ENCODE data around the gene USP32. TPM values are rescaled to one million over a fixed set of nuclear protein-coding genes. Genes with fewer than 3 reads are reported as not detected.

Gene USP32
- total and polyA plus RNA-seq, 2 of the 8 experiments (the other 6 are each of a cell fraction or from before 2014, with no cell fraction given): 29.6 to 112 TPM

DNA sequence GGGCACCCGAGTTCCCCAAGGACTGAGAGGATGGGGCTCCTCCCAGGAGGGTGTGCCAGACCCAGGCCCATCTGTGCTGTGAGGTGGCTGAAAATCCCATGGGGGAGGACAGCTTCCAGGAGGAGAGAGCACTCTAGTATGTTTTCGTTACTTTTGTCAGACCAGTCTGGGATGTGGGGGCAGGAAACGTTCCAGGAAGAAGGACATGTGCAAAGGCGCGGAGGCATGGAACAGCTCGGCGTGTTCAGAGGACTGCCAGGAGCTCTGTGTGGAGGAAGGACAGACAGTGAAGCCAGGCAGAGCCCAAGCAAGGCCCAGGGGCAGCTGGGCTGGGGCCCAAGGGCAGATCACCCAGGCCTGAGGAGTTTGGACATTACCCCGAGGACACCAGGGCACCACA is 235.2 kb downstream of the USP32 start:
- Histone ChIP-seq H3K79me2 (ENCODE audit: control insufficient read depth in 1 of 2, insufficient read depth in 2 of 2, low read length in 2 of 2) (no peaks in the 10 kb centered on the region), H2BK12ac (ENCODE audit: low read depth, low read length) (peak overlapping the region; percentile 95; the same call in 1 of the 2 replicates), H3K18ac (ENCODE audit: extremely low read depth, low read length) (peak overlapping the region; percentile 73; the same call in 1 of the 2 replicates), H3K27ac (ENCODE audit: low read depth, low read length) (no peak overlapping the region), H2BK20ac (ENCODE audit: low read length) (no peak overlapping the region), H3K79me1 (ENCODE audit: low read depth, low read length) (no peaks in the 10 kb centered on the region), H4K8ac (ENCODE audit: extremely low read depth, insufficient read depth, low read length) (no peak overlapping the region), H3K9ac (replicated peaks in 1 of 4; ENCODE audit: extremely low read depth in 1 of 4, low read depth in 3 of 4, low read length in 3 of 4) (no peak overlapping the region), H3K9me3 (ENCODE audit: insufficient read depth in 2 of 2, low read depth in 1 of 2, low read length in 1 of 2) (no peaks in the 10 kb centered on the region), H3K36me3 (ENCODE audit: control insufficient read depth in 2 of 4, insufficient read depth in 4 of 4, low read length in 3 of 4) (no peaks in the 10 kb centered on the region), H4K5ac (ENCODE audit: insufficient read length, low read depth, low read length) (no peak overlapping the region), H2BK15ac (ENCODE audit: low read length) (no peak overlapping the region), H2BK5ac (ENCODE audit: low read depth, low read length) (0 out of 2 replicates have a peak overlapping the region, but pooled peaks have one; percentile 48), H3K23me2 (ENCODE audit: low read depth, low read length) (peaks cover 8% of the 10 kb centered on the region; the same call in 1 of the 2 replicates), H2AK5ac (ENCODE audit: low read depth, low read length) (0 out of 2 replicates have a peak overlapping the region, but pooled peaks have one; percentile 28), H3K4me3 (ENCODE audit: extremely low read depth in 1 of 4, insufficient read depth in 2 of 4, low read depth in 3 of 4, low read length in 4 of 4) (no peak overlapping the region), H3K23ac (ENCODE audit: insufficient read length) (no peak overlapping the region), H3K56ac (replicated peaks; ENCODE audit: insufficient read length, low read depth, low read length) (no peak overlapping the region), H3K14ac (ENCODE audit: insufficient read length) (no peak overlapping the region), H3K4me1 (replicated peaks in 1 of 4; ENCODE audit: control insufficient read depth in 3 of 4, insufficient read depth in 4 of 4, low read length in 3 of 4) (peaks cover 7 to 34% (median 22%) of the 10 kb centered on the region in 4 experiments), H4K20me1 (replicated peaks in 1 of 2; ENCODE audit: control insufficient read depth in 1 of 2, insufficient read depth in 2 of 2, low read length in 2 of 2) (peaks cover 0 to 3% of the 10 kb centered on the region in 2 experiments), H4K91ac (replicated peaks; ENCODE audit: insufficient read length, low read length) (peak overlapping the region; percentile 66), H2BK120ac (replicated peaks; ENCODE audit: low read depth, low read length) (no peak overlapping the region), H3K4ac (replicated peaks; ENCODE audit: insufficient read length, low read depth, low read length) (no peak overlapping the region), H2AFZ (ENCODE audit: low read length) (no peak overlapping the region), H3K27me3 (replicated peaks in 1 of 4; ENCODE audit: control insufficient read depth in 3 of 4, extremely low read depth in 1 of 4, insufficient read depth in 3 of 4, low read length in 3 of 4) (peaks cover 0 to 4% (median 2%) of the 10 kb centered on the region in 4 experiments; a peak in 2 of 7 replicates), H3K4me2 (ENCODE audit: insufficient read depth in 1 of 2, low read depth in 2 of 2, low read length in 2 of 2) (no peak overlapping the region)
- ChIA-PET POLR2A (ENCODE audit: partially characterized antibody) (interaction anchor here (1.4 kb wide), 1 partner anchor 14 kb away, joined by 5 read pairs; no protein-coding TSS in a partner anchor), CTCF (ENCODE audit: partially characterized antibody) (interaction anchor here (0.6 to 9.0 kb wide), 3 partner anchors 13 to 1054 kb away, joined by 5 to 148 read pairs (median 6); no protein-coding TSS in a partner anchor)
- DNase-seq (ENCODE audit: low read depth in 1 of 2, low spot score in 2 of 2): no peak
- TF ChIP-seq HDAC6 (IDR thresholded peaks at IDR 0.05; ENCODE audit: low read depth, low read length) (no peak), RNF2 (IDR thresholded peaks at IDR 0.05; ENCODE audit: borderline replicate concordance, low read depth, low read length, missing control alignments, poor library complexity, severe bottlenecking) (no peak), YY1 (IDR thresholded peaks at IDR 0.05; ENCODE audit: low read depth, low read length) (no peak)
- TF ChIP-seq, protein P1, sequence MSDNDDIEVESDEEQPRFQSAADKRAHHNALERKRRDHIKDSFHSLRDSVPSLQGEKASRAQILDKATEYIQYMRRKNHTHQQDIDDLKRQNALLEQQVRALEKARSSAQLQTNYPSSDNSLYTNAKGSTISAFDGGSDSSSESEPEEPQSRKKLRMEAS (IDR thresholded peaks at IDR 0.05): no peak
- 87% methylated on average over 7 of the region's 8 CpGs; no CpG with 5 or more reads in 1 of the 2 experiments for WGBS, 2 experiments (ENCODE audit: extremely low coverage in 1 of 2, insufficient coverage in 1 of 2, insufficient read length in 1 of 2, insufficient replicate concordance in 2 of 2, low coverage in 1 of 2, low lambda C conversion rate in 2 of 2, missing lambda C conversion rate in 1 of 2)
- FAIRE-seq: no peak
